Islet precursor cell (in vitro differentiated cells): Measurements from ENCODE around the gene MEN1.
"Not testable (repeated sequence)": the region's sequence is repeated elsewhere in the genome, so short reads cannot be mapped to it uniquely, and the experiment has no call there.

ENCODE experiments used
- DNase-seq: peaks from one replicate; pipeline ENCODE4 v3.0.0-alpha.2; 2018

Gene MEN1

GRCh38 chr11:64831411-64831891 is 21.1 kb upstream of the MEN1 start:
- DNase-seq, result no peak

- DNase-seq, result no peak
These were observed 19.3 kb upstream of the MEN1 start for GRCh38 chr11:64829536-64830251.

- DNase-seq, result no peak
These were observed 17.1 kb upstream of the MEN1 start for GRCh38 chr11:64827451-64827839.

- DNase-seq, result no peak
These were observed 16.5 kb upstream of the MEN1 start for GRCh38 chr11:64826578-64827450.

GRCh38 chr11:64826062-64826461 is 15.7 kb upstream of the MEN1 start:
- DNase-seq, result no peak

GRCh38 chr11:64823568-64824119 is 13.3 kb upstream of the MEN1 start:
- no peak for DNase-seq

- DNase-seq, result no peak
These were observed 7.1 kb upstream of the MEN1 start for GRCh38 chr11:64817476-64817875.

GRCh38 chr11:64815433-64815832 is 5.1 kb upstream of the MEN1 start:
- not testable (repeated sequence) for DNase-seq

- no peak for DNase-seq
These were observed 4.4 kb upstream of the MEN1 start for GRCh38 chr11:64814712-64815187.

- DNase-seq, result no peak
These were observed 3.5 kb upstream of the MEN1 start for GRCh38 chr11:64813826-64814225.

- no peak for DNase-seq
These were observed 531 bp upstream of the MEN1 start for GRCh38 chr11:64810891-64811272.

- peak; percentile 80 for DNase-seq
These were observed 540 bp downstream of the MEN1 start for GRCh38 chr11:64809781-64810241.

GRCh38 chr11:64805481-64805880 is 4.9 kb downstream of the MEN1 start:
- DNase-seq, result no peak

GRCh38 chr11:64804346-64805210 is 5.8 kb downstream of the MEN1 start:
- DNase-seq, result no peak

- peak; percentile 74 for DNase-seq
These were observed 6.5 kb downstream of the MEN1 start for GRCh38 chr11:64803846-64804345.

- peak; percentile 92 for DNase-seq
These were observed 7.0 kb downstream of the MEN1 start, which contains the start of gene MAP4K2 for GRCh38 chr11:64803158-64803845. Gene MAP4K2 (minus strand): TSS chr11:64803214. CDS start chr11:64803149, 65 bp downstream.

- no peak for DNase-seq
These were observed 7.8 kb downstream of the MEN1 start for GRCh38 chr11:64802370-64803157.

GRCh38 chr11:64801561-64802369 is 8.6 kb downstream of the MEN1 start:
- no peak for DNase-seq

- DNase-seq, result no peak
These were observed 9.2 kb downstream of the MEN1 start for GRCh38 chr11:64801158-64801464.
